ENCODE results near the gene ZNF844.
"Not testable (repeated sequence)": the region's sequence is repeated elsewhere in the genome, so short reads cannot be mapped to it uniquely, and the experiment has no call there.

ZNF844 gene

GRCh38 chr19:12092065-12092867 is 27.7 kb downstream of the ZNF844 start:
- DNase-seq (ENCODE audit: low read depth), result peak; percentile 52

- DNase-seq (ENCODE audit: low read depth), result no peak
These were observed 28.4 kb downstream of the ZNF844 start for GRCh38 chr19:12092956-12093355.

DNA sequence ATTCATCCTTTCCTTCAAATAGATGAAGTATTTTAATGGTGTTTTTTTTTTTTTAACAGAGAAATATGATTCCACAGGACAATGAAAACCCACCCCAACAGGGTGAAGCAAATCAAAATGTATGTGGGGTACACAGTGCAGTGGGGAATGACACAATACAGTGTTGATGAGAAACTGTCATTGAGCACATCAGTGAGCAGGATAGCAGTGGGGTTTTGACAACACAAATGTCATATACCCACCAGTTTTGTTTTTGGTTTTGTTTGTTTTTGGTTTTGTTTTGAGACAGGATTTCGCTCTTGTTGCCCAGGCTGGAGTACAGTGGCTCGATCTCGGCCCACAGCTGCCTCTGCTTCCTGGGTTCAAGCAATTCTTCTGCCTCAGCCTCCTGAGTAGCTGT is 29.2 kb downstream of the ZNF844 start:
- DNase-seq (ENCODE audit: low read depth), result no peak

- no peak for DNase-seq (ENCODE audit: low read depth)
These were observed 30.7 kb downstream of the ZNF844 start for GRCh38 chr19:12095111-12095790.

DNA sequence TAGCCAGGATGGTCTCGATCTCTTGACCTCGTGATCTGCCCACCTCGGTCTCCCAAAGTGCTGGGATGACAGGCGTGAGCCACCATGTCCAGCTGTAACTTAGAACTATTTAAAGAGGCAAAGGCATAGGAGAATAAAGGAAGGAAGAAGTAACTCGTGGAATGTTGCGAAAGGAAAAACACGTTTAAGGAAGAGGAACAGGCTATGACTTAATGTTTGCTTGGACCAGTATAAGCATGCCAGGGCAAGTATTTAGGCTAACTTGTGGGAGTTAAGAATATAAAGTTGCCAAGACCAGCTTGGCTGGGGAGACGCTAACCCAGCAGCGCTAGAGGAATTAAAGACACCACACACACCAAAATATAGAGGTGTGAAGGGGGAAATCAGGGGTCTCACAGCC is 33.5 kb downstream of the ZNF844 start:
- no peak for DNase-seq (ENCODE audit: low read depth)

- not testable (repeated sequence) for DNase-seq (ENCODE audit: low read depth)
These were observed 39.4 kb downstream of the ZNF844 start for GRCh38 chr19:12103909-12104308.

DNA sequence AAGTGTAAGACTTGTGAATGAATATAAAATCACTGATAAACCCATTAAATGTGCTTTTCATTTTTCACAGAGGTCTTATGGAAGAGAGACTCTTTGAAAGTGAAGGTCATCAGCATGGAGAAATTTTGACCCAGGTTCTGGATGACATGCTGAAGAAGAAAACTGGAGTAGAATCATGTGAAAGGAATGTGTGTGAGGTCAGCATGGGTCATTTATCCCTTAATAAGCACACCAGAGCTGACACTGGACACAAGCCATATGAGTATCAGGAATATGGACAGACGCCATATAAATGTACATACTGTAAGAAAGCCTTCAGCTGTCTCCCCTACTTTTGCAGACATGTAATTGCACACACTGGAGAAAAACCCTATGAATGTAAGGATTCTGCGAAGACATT is 46.6 kb downstream of the ZNF844 start:
- no peak for DNase-seq (ENCODE audit: low read depth)

GRCh38 chr19:12111943-12112637 is 47.6 kb downstream of the ZNF844 start:
- DNase-seq (ENCODE audit: low read depth), result no peak

DNA sequence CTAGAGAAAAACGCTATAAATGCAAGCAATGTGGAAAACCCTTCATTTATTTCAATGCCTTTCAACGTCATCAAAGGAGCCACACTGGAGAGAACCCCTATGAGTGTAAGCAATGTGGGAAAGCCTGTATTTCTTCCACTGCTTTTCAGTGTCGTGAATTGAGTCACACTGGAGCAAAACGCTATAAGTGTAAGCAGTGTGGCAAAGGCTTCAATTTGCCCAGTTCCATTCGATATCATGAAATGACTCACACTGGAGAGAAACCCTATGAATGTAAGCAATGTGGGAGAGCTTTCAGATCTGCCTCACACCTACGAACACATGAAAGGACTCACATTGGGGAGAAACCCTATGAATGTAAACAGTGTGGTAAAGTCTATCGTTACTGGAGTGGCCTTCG is 48.2 kb downstream of the ZNF844 start:
- DNase-seq (ENCODE audit: low read depth), result no peak

- DNase-seq (ENCODE audit: low read depth), result no peak
These were observed 48.6 kb downstream of the ZNF844 start for GRCh38 chr19:12113121-12113520.

GRCh38 chr19:12117201-12117970 is 52.9 kb downstream of the ZNF844 start:
- DNase-seq (ENCODE audit: low read depth), result no peak

DNA sequence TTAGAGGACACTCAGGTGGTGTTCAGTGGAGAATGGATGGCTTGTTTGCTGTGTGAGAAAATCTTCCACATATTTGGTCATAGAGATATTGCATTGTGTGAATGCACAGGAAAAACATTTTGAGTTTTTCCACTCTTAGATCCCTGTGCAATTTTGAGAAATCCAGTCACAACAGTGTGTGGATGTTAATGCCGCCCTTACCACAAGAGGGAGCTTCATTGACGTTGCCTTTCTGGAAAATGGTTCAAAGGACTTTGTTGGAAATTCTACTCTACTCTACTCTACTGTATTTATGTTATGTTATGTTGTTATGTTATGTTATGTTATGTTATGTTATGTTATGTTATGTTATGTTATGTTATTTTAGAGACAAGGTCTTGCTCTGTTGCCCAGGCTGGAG is 62.2 kb downstream of the ZNF844 start:
- no peak for DNase-seq (ENCODE audit: low read depth)
